HEK293T (cell line): Measurements from ENCODE around the gene FIGNL2.

Source experiments
- CTCF ChIA-PET: fragments of 350-600 bp; formaldehyde crosslinking; extraction: SDS; loops from one replicate; lab custom pipeline; 2021; ENCODE audit warnings: antibody characterized with exemption, inconsistent platforms; lab: Yijun Ruan, JAX
- POLR2A ChIA-PET: fragments of 350-600 bp; formaldehyde crosslinking; extraction: SDS; loops from one replicate; lab custom pipeline; 2020; ENCODE audit warnings: antibody characterized with exemption, inconsistent platforms; lab: Yijun Ruan, JAX
- DNase-seq: peaks from one replicate; pipeline ENCODE4 v3.0.0; 2012; ENCODE audit warnings: mixed read lengths; ENCODE audit errors: extremely low spot score
- ARNT ChIP-seq: fragments of 450-650 bp; IDR thresholded peaks from 2 replicates; pipeline ENCODE4 v1.6.1; 2017; ENCODE audit warnings: mild to moderate bottlenecking
- BHLHE40 ChIP-seq: fragments of 450-650 bp; IDR thresholded peaks from 2 replicates; pipeline ENCODE4 v1.6.1; 2016; ENCODE audit warnings: mild to moderate bottlenecking, moderate library complexity, borderline replicate concordance
- CTBP1 ChIP-seq: fragments of 450-650 bp; IDR thresholded peaks from 2 replicates; pipeline ENCODE4 v1.6.1; 2016; ENCODE audit warnings: borderline replicate concordance
- ELF4 ChIP-seq: fragments of 450-650 bp; IDR thresholded peaks from 2 replicates; pipeline ENCODE4 v1.6.1; 2017; ENCODE audit warnings: antibody characterized with exemption
- FOXA1 ChIP-seq: fragments of 450-650 bp; IDR thresholded peaks from 2 replicates; pipeline ENCODE4 v1.6.1; 2016; ENCODE audit warnings: mild to moderate bottlenecking
- FOXK2 ChIP-seq: fragments of 450-650 bp; IDR thresholded peaks from 2 replicates; pipeline ENCODE4 v1.6.1; 2016; ENCODE audit warnings: mild to moderate bottlenecking
- FOXM1 ChIP-seq: fragments of 450-650 bp; IDR thresholded peaks from 2 replicates; pipeline ENCODE4 v1.6.1; 2017; ENCODE audit warnings: mild to moderate bottlenecking, borderline replicate concordance
- HDGF ChIP-seq: fragments of 450-650 bp; IDR thresholded peaks from 2 replicates; pipeline ENCODE4 v1.6.1; 2017; ENCODE audit warnings: antibody characterized with exemption, borderline replicate concordance
- L3MBTL2 ChIP-seq: fragments of 450-650 bp; conservative IDR thresholded peaks from 2 replicates; pipeline ENCODE4 v1.6.1; 2016; ENCODE audit warnings: mild to moderate bottlenecking
- LEF1 ChIP-seq: fragments of 450-650 bp; IDR thresholded peaks from 2 replicates; pipeline ENCODE4 v1.6.1; 2017; ENCODE audit warnings: mild to moderate bottlenecking, borderline replicate concordance
- NFRKB ChIP-seq: fragments of 450-650 bp; IDR thresholded peaks from 2 replicates; pipeline ENCODE4 v1.6.1; 2016; ENCODE audit warnings: mild to moderate bottlenecking, moderate library complexity
- PKNOX1 ChIP-seq: fragments of 450-650 bp; IDR thresholded peaks from 2 replicates; pipeline ENCODE4 v1.6.1; 2016
- SP1 ChIP-seq: fragments of 450-650 bp; IDR thresholded peaks from 2 replicates; pipeline ENCODE4 v1.6.1; 2017
- SUZ12 ChIP-seq: fragments of 450-650 bp; IDR thresholded peaks from 2 replicates; pipeline ENCODE4 v1.6.1; 2016; ENCODE audit warnings: mild to moderate bottlenecking
- TARDBP ChIP-seq: fragments of 450-650 bp; IDR thresholded peaks from 2 replicates; pipeline ENCODE4 v1.6.1; 2016
- ZNF384 ChIP-seq: fragments of 450-650 bp; IDR thresholded peaks from 2 replicates; pipeline ENCODE4 v1.6.1; 2016

The FIGNL2 gene

DNA sequence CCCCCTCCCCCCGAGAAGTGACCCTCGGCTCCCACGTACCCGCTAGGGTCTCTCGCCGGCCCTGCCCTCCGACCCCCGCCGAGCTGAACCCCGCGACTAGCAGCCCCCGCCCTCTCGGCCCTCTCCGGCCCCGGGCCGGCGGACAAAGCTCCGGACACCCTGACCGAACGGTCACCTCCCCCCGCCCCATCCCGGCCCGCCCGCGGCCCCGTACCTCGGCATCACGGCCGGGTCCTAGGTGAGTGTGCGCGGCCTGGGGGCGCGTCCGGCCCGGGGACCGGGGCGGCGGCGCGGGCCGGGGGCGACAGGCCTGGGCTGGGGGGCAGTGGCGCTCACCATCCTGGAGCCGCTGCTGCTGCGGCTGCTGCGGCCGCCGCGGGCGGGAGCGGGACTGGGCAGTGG lies at the start of gene FIGNL2:
FIGNL2 (minus strand) TSS at position 393 of the 402 bp plus-strand sequence. CDS start 26,305 bp downstream, outside the sequence.
- DNase-seq = no peak
- POLR2A ChIA-PET = no interaction called here
- TF ChIP-seq NFRKB (no peak), SP1 (no peak), CTBP1 (no peak), BHLHE40 (no peak), ZNF384 (no peak), L3MBTL2 (no peak), PKNOX1 (no peak), ARNT (no peak), FOXK2 (no peak), FOXM1 (no peak), ELF4 (no peak), SUZ12 (no peak), FOXA1 (no peak), HDGF (no peak), LEF1 (no peak), TARDBP (no peak)
- CTCF ChIA-PET = interaction anchor here (1.2 kb wide), 1 partner anchor 24 kb away, joined by 5 read pairs; no protein-coding TSS in a partner anchor

GRCh38 chr12:51897181-51897580 lies 48.7 kb upstream of the FIGNL2 start:
- no peak for TF ChIP-seq BHLHE40
- no peak for TF ChIP-seq ARNT
- TF ChIP-seq SUZ12 = no peak
- TF ChIP-seq CTBP1 = no peak
- TF ChIP-seq FOXM1 = no peak
- no peak for TF ChIP-seq ELF4
- no peak for TF ChIP-seq LEF1
- no peak for TF ChIP-seq NFRKB
- no peak for TF ChIP-seq ZNF384
- ChIA-PET CTCF (no interaction called here), POLR2A (no interaction called here)
- no peak for DNase-seq

DNA sequence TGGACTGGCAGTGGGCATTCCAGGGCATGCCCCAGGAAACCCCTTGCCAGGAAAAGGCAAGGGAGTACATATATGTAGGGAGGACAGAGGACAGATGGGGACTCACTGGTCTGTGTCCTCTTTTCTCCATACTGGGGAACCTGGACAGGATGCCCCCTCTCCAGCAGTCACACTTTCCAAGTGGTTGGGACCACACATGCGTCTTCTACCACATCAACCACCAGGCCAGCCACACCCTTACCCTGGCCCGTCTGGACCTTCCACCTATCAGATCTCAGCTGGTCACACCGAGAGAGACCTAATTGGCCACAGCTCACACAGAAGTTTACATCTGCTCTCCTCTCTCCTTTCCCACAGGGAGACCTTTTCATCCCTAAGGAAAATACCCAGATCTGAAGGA lies 47.7 kb upstream of the FIGNL2 start:
- TF ChIP-seq FOXM1 (no peak), HDGF (no peak), SUZ12 (no peak), TARDBP (no peak), CTBP1 (no peak), ZNF384 (no peak), ELF4 (no peak), FOXA1 (no peak)
- ChIA-PET CTCF (no interaction called here), POLR2A (no interaction called here)
- no peak for DNase-seq

- ChIA-PET CTCF (interaction anchor here (0.6 to 2.3 kb wide), 5 partner anchors 17 to 128 kb away, joined by 3 to 13 read pairs (median 7); no protein-coding TSS in a partner anchor), POLR2A (no interaction called here)
- no peak for DNase-seq
- TF ChIP-seq PKNOX1 = no peak
- no peak for TF ChIP-seq SUZ12
Observed at GRCh38 chr12:51895378-51896135, 47.0 kb upstream of the FIGNL2 start.

DNA sequence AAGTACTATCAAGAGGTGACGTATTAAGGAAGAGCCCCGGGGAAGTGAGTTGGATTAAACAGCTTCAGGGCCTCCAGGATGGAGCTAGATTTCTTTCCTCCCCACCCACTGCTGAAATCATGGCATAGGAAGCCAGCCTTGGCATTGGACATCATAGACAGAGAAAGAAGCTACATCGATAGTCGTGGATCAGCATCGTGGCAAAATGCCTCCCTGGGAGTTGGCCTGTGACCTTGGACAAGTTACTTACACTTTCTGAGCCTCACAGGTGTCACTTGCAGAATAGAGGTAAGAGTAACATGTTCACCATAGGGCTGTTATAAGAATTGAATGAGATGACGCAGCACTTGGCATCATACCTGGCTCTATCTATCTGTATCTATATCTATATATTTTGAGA lies 45.3 kb upstream of the FIGNL2 start:
- no peak for TF ChIP-seq FOXA1
- TF ChIP-seq ELF4 = no peak
- TF ChIP-seq SUZ12 = no peak
- no peak for TF ChIP-seq CTBP1
- TF ChIP-seq FOXK2 = no peak
- no peak for TF ChIP-seq BHLHE40
- no peak for TF ChIP-seq FOXM1
- no peak for TF ChIP-seq ARNT
- TF ChIP-seq L3MBTL2 = no peak
- no peak for TF ChIP-seq LEF1
- no peak for TF ChIP-seq HDGF
- no peak for TF ChIP-seq ZNF384
- no peak for TF ChIP-seq TARDBP
- TF ChIP-seq SP1 = no peak
- no peak for TF ChIP-seq NFRKB
- no peak for TF ChIP-seq PKNOX1
- ChIA-PET POLR2A (no interaction called here), CTCF (interaction anchor here (0.6 to 2.3 kb wide), 6 partner anchors 16 to 129 kb away, joined by 3 to 13 read pairs (median 5); no protein-coding TSS in a partner anchor)
- no peak for DNase-seq

DNA sequence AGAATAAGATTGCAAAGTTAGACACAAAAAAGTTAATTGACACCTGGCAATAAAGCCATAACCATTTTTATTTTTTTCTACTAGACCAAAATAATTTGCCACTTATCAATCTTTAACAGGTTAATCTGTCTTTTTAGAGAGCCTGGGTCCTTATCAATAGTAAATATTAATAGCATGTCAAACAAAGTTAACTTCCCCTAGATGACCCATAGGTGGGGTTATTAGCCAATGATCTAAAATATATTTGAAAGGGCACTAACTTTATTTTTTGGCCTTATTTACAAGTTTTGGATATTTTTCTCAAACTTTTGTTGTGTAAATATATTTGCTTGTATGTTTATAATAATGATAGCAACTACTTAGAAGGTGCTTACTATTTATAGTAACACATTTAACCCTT lies 43.3 kb upstream of the FIGNL2 start:
- CTCF ChIA-PET = no interaction called here
- DNase-seq = no peak
- TF ChIP-seq SUZ12 (no peak), ARNT (no peak), FOXK2 (no peak), ZNF384 (no peak), L3MBTL2 (no peak), LEF1 (no peak), CTBP1 (no peak), BHLHE40 (no peak), PKNOX1 (no peak), SP1 (no peak), TARDBP (no peak), ELF4 (no peak), FOXA1 (no peak), HDGF (no peak), NFRKB (no peak), FOXM1 (no peak)
- POLR2A ChIA-PET = no interaction called here
